IPS DF 6.9 (cell line): ENCODE results near the gene XIST.

Experiments used
- DNase-seq: peaks from one replicate; pipeline ENCODE4 v3.0.0-alpha.2; 2013; ENCODE audit warnings: low read depth, low spot score
- H3K27ac ChIP-seq: one replicate; pipeline ENCODE4 v1.5.1; 2013; ENCODE audit warnings: low read length, control low read depth
- H3K27me3 ChIP-seq: 2 replicates; pipeline ENCODE4 v1.6.1; 2013; ENCODE audit warnings: mild to moderate bottlenecking, low read length; ENCODE audit not compliant: control insufficient read depth, insufficient read depth
- H3K36me3 ChIP-seq: 2 replicates; pipeline ENCODE4 v1.6.1; 2013; ENCODE audit warnings: low read length; ENCODE audit not compliant: control insufficient read depth, insufficient read depth
- H3K4me1 ChIP-seq: 2 replicates; pipeline ENCODE4 v1.6.1; 2013; ENCODE audit warnings: low read length; ENCODE audit not compliant: control insufficient read depth, insufficient read depth
- H3K4me3 ChIP-seq: 2 replicates; pipeline ENCODE4 v1.5.1; 2013; ENCODE audit warnings: mild to moderate bottlenecking, low read length
- H3K9me3 ChIP-seq: 2 replicates; pipeline ENCODE4 v1.6.1; 2013; ENCODE audit warnings: low read length, inconsistent platforms; ENCODE audit not compliant: control insufficient read depth, insufficient read depth
- WGBS: extraction: QIAGEN DNeasy Blood & Tissue Kit; methylation state at CpG from one replicate; pipeline ENCODE4 v1.1.7; 2013; ENCODE audit warnings: mixed read lengths, missing lambda C conversion rate; ENCODE audit not compliant: insufficient read length, insufficient coverage; 5-methylcytosine and 5-hydroxymethylcytosine counted together

The XIST gene

GRCh38 chrX:73855546-73855945 is 3.0 kb upstream of the XIST start:
- DNase-seq = no peak
- H3K4me1 ChIP-seq = no peaks in the 10 kb centered on the region
- no peak overlapping the region for H3K4me3 ChIP-seq
- no peak overlapping the region for H3K27ac ChIP-seq
- WGBS = no CpG with 5 or more reads among the region's 2 CpGs
- no peaks in the 10 kb centered on the region; the same call in 1 of the 2 replicates for H3K36me3 ChIP-seq
- H3K9me3 ChIP-seq = no peaks in the 10 kb centered on the region
- no peaks in the 10 kb centered on the region for H3K27me3 ChIP-seq

- WGBS = no CpG with 5 or more reads among the region's 19 CpGs
Measured at GRCh38 chrX:73852022-73852421, 492 bp downstream of the XIST start.

GRCh38 chrX:73851014-73852009 is 1.2 kb downstream of the XIST start:
- Histone ChIP-seq H3K4me1 (no peaks in the 10 kb centered on the region), H3K4me3 (no peak overlapping the region), H3K9me3 (no peaks in the 10 kb centered on the region), H3K36me3 (no peaks in the 10 kb centered on the region; the same call in 1 of the 2 replicates), H3K27me3 (no peaks in the 10 kb centered on the region), H3K27ac (no peak overlapping the region)
- no CpG with 5 or more reads among the region's 33 CpGs for WGBS
- no peak for DNase-seq

More at GRCh38 chrX:73852022-73852421, 492 bp downstream of the XIST start:
- no peak overlapping the region for H3K27ac ChIP-seq
- H3K9me3 ChIP-seq = no peaks in the 10 kb centered on the region
- no peaks in the 10 kb centered on the region; the same call in 1 of the 2 replicates for H3K36me3 ChIP-seq
- H3K27me3 ChIP-seq = no peaks in the 10 kb centered on the region
- H3K4me1 ChIP-seq = no peaks in the 10 kb centered on the region
- H3K4me3 ChIP-seq = no peak overlapping the region
- no peak for DNase-seq

- Histone ChIP-seq H3K36me3 (no peaks in the 10 kb centered on the region; the same call in 1 of the 2 replicates), H3K9me3 (no peaks in the 10 kb centered on the region), H3K4me3 (no peak overlapping the region), H3K27ac (no peak overlapping the region), H3K27me3 (no peaks in the 10 kb centered on the region), H3K4me1 (no peaks in the 10 kb centered on the region)
- WGBS = no CpG with 5 or more reads among the region's 5 CpGs
- no peak for DNase-seq
Measured at GRCh38 chrX:73850124-73851013, 2.1 kb downstream of the XIST start.

- WGBS = no CpG with 5 or more reads among the region's 5 CpGs
- Histone ChIP-seq H3K36me3 (no peaks in the 10 kb centered on the region; the same call in 1 of the 2 replicates), H3K27me3 (no peaks in the 10 kb centered on the region), H3K4me1 (no peaks in the 10 kb centered on the region), H3K9me3 (no peaks in the 10 kb centered on the region), H3K4me3 (no peak overlapping the region), H3K27ac (no peak overlapping the region)
- no peak for DNase-seq
Measured at GRCh38 chrX:73849073-73849472, 3.4 kb downstream of the XIST start.

GRCh38 chrX:73847991-73848390 is 4.5 kb downstream of the XIST start:
- DNase-seq = no peak
- no peaks in the 10 kb centered on the region for H3K27me3 ChIP-seq
- no peaks in the 10 kb centered on the region for H3K4me1 ChIP-seq
- H3K9me3 ChIP-seq = no peaks in the 10 kb centered on the region
- WGBS = no CpG with 5 or more reads among the region's 1 CpG
- H3K36me3 ChIP-seq = no peaks in the 10 kb centered on the region; the same call in 1 of the 2 replicates
- H3K4me3 ChIP-seq = no peak overlapping the region
- H3K27ac ChIP-seq = no peak overlapping the region

GRCh38 chrX:73847100-73847499 is 5.4 kb downstream of the XIST start:
- WGBS = no CpG with 5 or more reads among the region's 2 CpGs
- no peaks in the 10 kb centered on the region; the same call in 1 of the 2 replicates for H3K36me3 ChIP-seq
- H3K27me3 ChIP-seq = no peaks in the 10 kb centered on the region
- H3K9me3 ChIP-seq = no peaks in the 10 kb centered on the region
- no peak for DNase-seq
- H3K27ac ChIP-seq = no peak overlapping the region
- no peak overlapping the region for H3K4me3 ChIP-seq
- H3K4me1 ChIP-seq = no peaks in the 10 kb centered on the region

GRCh38 chrX:73842541-73843234 is 9.8 kb downstream of the XIST start:
- Histone ChIP-seq H3K4me1 (no peaks in the 10 kb centered on the region), H3K4me3 (no peak overlapping the region), H3K27me3 (no peaks in the 10 kb centered on the region), H3K27ac (no peak overlapping the region), H3K9me3 (no peaks in the 10 kb centered on the region), H3K36me3 (no peaks in the 10 kb centered on the region)
- DNase-seq = no peak
- no CpG with 5 or more reads among the region's 4 CpGs for WGBS

GRCh38 chrX:73841337-73841736 is 11.2 kb downstream of the XIST start:
- H3K27ac ChIP-seq = no peak overlapping the region
- no peak overlapping the region for H3K4me3 ChIP-seq
- H3K4me1 ChIP-seq = no peaks in the 10 kb centered on the region
- no peaks in the 10 kb centered on the region for H3K27me3 ChIP-seq
- WGBS = no CpG with 5 or more reads among the region's 5 CpGs
- no peaks in the 10 kb centered on the region for H3K9me3 ChIP-seq
- no peaks in the 10 kb centered on the region for H3K36me3 ChIP-seq
- DNase-seq = no peak
